Choroid plexus epithelial cell (primary cell): ENCODE measurements around the gene MYCN.

Source experiments
- DNase-seq: peaks from one replicate; pipeline ENCODE4 v3.0.0-alpha.2; 2010; ENCODE audit warnings: low read depth
- H3K4me3 ChIP-seq: 2 replicates; pipeline ENCODE4 v1.5.1; 2011; ENCODE audit warnings: low read depth, mild to moderate bottlenecking, control low read depth, low read length, moderate library complexity
- CTCF ChIP-seq: conservative IDR thresholded peaks from 2 replicates; pipeline ENCODE4 v1.5.1; 2011; ENCODE audit warnings: low read depth, mild to moderate bottlenecking, control low read depth, inconsistent platforms, low read length, moderate library complexity

The MYCN gene

GRCh38 chr2:15976354-15976753 is 36.0 kb downstream of the MYCN start:
- TF ChIP-seq CTCF = no peak
- no peak overlapping the region for H3K4me3 ChIP-seq
- DNase-seq = no peak

- H3K4me3 ChIP-seq = no peak overlapping the region
- TF ChIP-seq CTCF = no peak
- DNase-seq = no peak
Measured at GRCh38 chr2:15979051-15979758, 38.9 kb downstream of the MYCN start.

GRCh38 chr2:15979759-15980604 is 39.6 kb downstream of the MYCN start:
- no peak for DNase-seq
- H3K4me3 ChIP-seq = no peak overlapping the region
- no peak for TF ChIP-seq CTCF

GRCh38 chr2:15980605-15981098 is 40.3 kb downstream of the MYCN start:
- H3K4me3 ChIP-seq = no peak overlapping the region
- TF ChIP-seq CTCF = no peak
- no peak for DNase-seq

GRCh38 chr2:15981646-15982045 is 41.3 kb downstream of the MYCN start:
- H3K4me3 ChIP-seq = no peak overlapping the region
- DNase-seq = no peak
- TF ChIP-seq CTCF = no peak

- H3K4me3 ChIP-seq = no peak overlapping the region
- DNase-seq = no peak
Measured at GRCh38 chr2:15982285-15983044, 42.1 kb downstream of the MYCN start.

More at GRCh38 chr2:15982285-15983044, 42.1 kb downstream of the MYCN start:
- TF ChIP-seq CTCF = no peak
